ENCODE results near the gene STAT5B. TPM values are rescaled to one million over a fixed set of nuclear protein-coding genes. Genes with fewer than 3 reads are reported as not detected.

Gene STAT5B
- total RNA-seq, 3 donors from 2014 or later: 97.2 to 130 (median 101) TPM

GRCh38 chr17:42200706-42201457 lies 75.3 kb downstream of the STAT5B start:
- Histone ChIP-seq H3K27me3 (no peaks in the 10 kb centered on the region), H3K4me3 (no peak overlapping the region), H3K9me3 (no peaks in the 10 kb centered on the region), H3K4me1 (no peaks in the 10 kb centered on the region), H3K27ac (no peak overlapping the region), H3K36me3 (no peaks in the 10 kb centered on the region)
- TF ChIP-seq CTCF (IDR thresholded peaks at IDR 0.05) (no peak), POLR2AphosphoS5 (IDR thresholded peaks at IDR 0.05) (no peak), POLR2A (IDR thresholded peaks at IDR 0.05) (no peak)
- DNase-seq (ENCODE audit: low spot score in 2 of 2): no peak
- intact Hi-C loops (cut with DNase I; ENCODE audit: low total_unique reads): no loop called here

GRCh38 chr17:42199416-42200011 lies 76.7 kb downstream of the STAT5B start:
- no peaks in the 10 kb centered on the region for H3K27me3 ChIP-seq
- TF ChIP-seq CTCF (IDR thresholded peaks at IDR 0.05): no peak
- no peak for TF ChIP-seq POLR2AphosphoS5 (IDR thresholded peaks at IDR 0.05)
- TF ChIP-seq POLR2A (IDR thresholded peaks at IDR 0.05): no peak
- no peak overlapping the region for H3K27ac ChIP-seq
- DNase-seq (ENCODE audit: low spot score in 2 of 2): no peak
- no peaks in the 10 kb centered on the region for H3K36me3 ChIP-seq
- H3K4me1 ChIP-seq: no peaks in the 10 kb centered on the region
- intact Hi-C loops (cut with DNase I; ENCODE audit: low total_unique reads): no loop called here
- H3K4me3 ChIP-seq: no peak overlapping the region
- no peaks in the 10 kb centered on the region for H3K9me3 ChIP-seq

GRCh38 chr17:42198897-42199296 lies 77.3 kb downstream of the STAT5B start:
- H3K27me3 ChIP-seq: no peaks in the 10 kb centered on the region
- H3K4me1 ChIP-seq: no peaks in the 10 kb centered on the region
- intact Hi-C loops (cut with DNase I; ENCODE audit: low total_unique reads): no loop called here
- no peak overlapping the region for H3K4me3 ChIP-seq
- TF ChIP-seq POLR2AphosphoS5 (IDR thresholded peaks at IDR 0.05): no peak
- TF ChIP-seq POLR2A (IDR thresholded peaks at IDR 0.05): no peak
- TF ChIP-seq CTCF (IDR thresholded peaks at IDR 0.05): no peak
- no peak overlapping the region for H3K27ac ChIP-seq
- no peak for DNase-seq (ENCODE audit: low spot score in 2 of 2)
- no peaks in the 10 kb centered on the region for H3K36me3 ChIP-seq
- H3K9me3 ChIP-seq: no peaks in the 10 kb centered on the region

- Histone ChIP-seq H3K4me1 (peaks cover 0 to 7% of the 10 kb centered on the region in 2 donors), H3K27ac (no peak overlapping the region), H3K36me3 (no peaks in the 10 kb centered on the region), H3K4me3 (no peak overlapping the region), H3K9me3 (no peaks in the 10 kb centered on the region), H3K27me3 (no peaks in the 10 kb centered on the region)
- TF ChIP-seq POLR2AphosphoS5 (IDR thresholded peaks at IDR 0.05): no peak
- no peak for TF ChIP-seq CTCF (IDR thresholded peaks at IDR 0.05)
- TF ChIP-seq POLR2A (IDR thresholded peaks at IDR 0.05): no peak
- intact Hi-C loops (cut with DNase I; ENCODE audit: low total_unique reads): no loop called here
- DNase-seq (ENCODE audit: low spot score in 2 of 2): no peak
Observed at GRCh38 chr17:42197564-42198156, 78.5 kb downstream of the STAT5B start.
